Fibroblast of the conjunctiva (primary cell): ENCODE data around the gene DLG2.

Source experiments
- DNase-seq: peaks from one replicate; pipeline ENCODE4 v3.0.0-alpha.2; 2010; ENCODE audit warnings: low read depth

The DLG2 gene

DNA sequence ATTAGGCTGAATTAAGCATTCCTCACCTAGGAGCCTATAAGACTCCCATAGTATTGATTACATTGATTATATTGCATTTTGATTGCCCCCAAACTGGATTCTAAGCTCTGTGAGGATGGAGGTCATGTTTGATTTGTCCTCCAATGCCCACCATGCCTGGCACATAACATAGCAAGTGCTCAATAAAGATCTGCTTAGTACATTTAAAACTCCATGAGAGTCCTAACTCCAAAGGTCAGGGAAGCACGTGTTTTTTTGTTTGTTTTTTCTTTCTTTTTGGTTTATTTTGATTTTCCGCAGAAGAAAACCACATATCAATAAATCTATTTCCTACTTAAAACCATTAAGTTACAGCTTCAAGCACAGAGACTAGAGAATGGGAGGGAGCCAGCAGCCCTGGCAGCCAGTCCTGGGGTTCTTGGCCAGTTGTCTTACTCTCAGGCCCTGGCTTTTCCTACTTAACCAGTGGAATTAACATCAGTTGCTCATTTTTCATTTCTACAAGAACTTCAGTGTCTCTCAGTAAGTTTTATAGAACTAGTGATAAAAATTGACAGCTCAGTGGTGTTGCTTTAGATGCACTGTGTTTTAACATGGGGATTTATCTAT, 1911.1 kb downstream of the DLG2 start:
- no peak for DNase-seq

DNA sequence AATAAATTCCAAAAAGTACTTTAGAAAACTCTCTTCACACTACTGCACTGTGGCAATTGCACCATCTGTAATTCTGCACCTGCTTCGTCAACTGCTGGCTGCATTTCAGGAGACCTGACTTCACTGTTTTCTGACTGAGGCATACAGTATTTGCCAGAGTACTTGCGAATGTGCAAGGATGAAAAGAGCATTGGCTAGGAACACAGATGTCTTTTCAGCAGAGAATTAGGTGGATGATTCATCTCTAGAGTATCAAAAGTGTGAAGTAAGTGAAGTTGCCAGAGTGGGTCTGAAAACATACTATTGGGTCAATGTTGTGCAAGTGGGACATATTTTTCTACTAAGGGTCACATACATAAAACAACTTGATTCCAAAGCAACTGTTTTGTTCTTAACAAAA, 1913.4 kb downstream of the DLG2 start:
- peak; percentile 69 for DNase-seq

DNA sequence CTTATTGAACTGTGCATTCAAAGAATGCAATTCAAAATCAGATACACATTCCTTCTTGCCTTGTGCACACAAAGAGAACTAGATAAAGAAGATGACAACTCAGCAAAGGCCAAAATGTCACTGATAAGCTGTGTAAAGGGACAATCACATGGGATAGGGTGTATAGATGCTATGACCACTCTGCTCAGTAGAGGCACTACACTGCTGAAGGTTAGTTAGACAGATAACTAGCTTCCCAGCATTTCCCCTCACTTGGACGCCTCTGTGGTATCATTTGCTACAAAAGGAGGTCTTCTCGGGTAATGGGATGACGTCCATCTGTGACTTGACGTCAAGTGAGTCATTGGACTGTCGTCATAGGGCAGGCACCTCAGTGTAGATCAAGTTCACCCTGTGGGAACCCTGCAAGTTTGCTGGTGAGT, 1916.0 kb downstream of the DLG2 start:
- no peak for DNase-seq

DNA sequence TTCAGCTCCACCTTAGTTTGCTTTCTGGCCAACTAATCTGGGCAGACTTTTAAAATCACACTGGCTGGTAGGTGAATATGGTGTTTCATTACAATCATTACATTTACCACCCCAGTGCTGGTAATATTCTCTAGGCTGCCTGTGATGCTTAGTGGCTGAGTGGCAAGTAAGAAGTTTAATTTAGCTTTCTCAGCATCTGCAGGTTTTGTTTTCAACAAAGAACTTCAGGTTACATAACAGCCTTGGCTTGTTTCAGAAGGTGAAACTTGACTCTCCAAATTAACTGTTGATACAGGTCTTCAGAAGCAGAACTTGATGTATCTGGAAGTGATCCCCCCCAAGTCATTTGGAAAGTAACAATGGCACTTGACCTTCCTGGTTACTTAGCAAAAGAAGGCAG, 1917.7 kb downstream of the DLG2 start:
- DNase-seq, result no peak

DNA sequence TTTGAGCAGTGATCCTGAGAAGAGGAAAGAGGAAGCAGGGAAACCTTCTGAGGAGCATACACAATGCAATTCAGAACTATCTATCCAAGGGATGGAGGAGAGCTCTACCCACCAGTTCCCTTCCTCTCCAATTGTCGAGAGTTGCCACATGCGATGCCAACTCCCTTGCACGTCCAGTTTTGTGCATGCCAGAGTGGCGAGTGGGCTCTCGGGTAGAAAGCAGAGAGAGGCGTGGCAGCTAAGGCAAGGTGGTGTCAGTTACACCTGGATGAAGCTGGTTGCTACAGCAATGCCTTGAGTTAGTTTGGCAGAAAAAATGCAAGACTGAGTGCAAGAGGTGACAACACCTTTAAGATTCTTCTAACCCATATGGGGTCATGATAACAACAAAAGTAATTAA, 1920.6 kb downstream of the DLG2 start:
- DNase-seq, result no peak

DNA sequence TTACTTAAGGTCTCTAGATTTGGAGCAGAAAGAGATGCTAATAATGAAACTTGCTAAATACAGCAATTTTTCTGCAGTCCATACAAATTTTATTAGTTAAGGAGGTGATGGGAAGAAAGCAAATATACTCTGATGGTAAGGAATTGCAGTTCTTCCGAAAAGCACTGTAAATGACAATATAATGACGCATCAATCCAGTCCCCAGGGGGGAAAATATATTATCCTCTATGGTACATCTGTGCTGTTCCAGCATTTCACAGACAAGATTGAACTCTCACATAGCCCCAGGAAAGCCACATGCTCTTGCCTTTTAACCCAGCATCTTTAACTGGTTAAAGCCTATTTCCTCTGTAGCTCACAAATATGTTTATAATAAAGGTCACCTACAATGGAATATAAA, 1924.3 kb downstream of the DLG2 start:
- no peak for DNase-seq

DNA sequence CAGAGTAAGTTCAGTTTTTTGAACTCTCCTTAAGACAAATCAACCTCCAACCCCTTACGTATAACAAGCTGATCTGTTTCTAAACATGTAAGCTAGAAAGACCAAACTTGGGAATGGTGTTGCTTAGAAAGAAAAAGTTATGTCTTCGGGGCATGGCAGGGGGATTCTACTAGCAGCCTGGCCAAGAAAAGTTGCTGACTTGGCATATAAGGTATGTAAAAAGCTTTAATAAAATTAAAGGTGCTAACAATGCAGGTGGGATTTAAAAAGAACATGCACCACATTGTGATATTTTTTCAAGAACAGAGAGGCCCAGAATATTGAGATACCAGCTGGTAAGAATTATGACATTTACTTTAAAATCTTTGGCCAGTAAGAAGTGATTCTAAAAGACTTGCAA, 1929.6 kb downstream of the DLG2 start:
- DNase-seq, result no peak

DNA sequence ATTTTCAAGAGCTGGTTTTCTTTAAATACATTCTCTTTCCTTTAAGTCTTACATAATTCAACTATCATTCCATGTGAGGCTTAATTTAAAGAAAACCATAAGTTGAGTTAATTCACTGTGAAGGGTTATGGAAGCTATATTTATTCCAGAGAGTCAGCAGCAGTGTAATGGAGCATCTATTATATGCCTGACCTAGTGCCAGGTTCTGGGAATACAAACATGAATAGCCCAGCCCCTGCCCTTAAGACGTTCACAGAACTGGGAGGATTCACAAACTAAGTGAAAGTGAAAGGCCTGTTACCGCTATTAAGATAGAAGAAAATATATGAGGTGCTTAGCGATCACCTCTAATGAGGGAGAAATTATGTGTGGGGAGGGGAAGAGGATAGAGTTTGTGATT, 1932.1 kb downstream of the DLG2 start:
- no peak for DNase-seq

DNA sequence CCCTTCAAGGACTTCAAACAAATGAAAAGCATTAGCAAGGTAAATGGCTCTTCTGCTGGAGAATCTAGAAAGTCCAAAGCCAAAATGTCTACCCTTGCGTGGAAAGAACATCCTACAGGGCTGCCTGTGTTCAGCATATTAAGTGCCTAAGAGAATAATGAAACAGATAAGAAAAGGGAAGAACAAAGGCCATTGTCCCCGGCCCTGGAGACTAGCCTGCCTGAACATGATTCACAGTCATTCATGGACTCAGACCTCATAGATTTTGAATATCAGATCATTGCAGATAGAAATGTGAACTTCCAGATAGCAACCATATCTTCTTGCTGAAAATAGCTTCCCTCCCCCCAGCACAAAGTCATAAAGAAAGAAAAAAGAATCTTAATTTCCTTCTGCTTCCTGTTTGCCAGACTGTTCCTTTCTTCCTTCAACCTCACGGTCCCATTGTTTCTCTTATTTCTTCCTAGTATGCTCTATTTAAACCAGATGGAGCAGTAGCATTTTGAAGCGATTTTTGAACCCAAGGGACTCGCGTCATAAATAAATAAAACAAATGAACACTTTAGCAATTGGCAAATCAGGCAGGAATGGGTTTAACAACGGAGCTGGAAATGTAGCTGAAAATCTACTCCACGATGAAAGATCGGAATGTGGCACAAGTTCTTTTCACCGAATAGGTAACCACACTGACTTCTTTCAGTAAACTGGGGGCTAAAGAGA, 1932.8 kb downstream of the DLG2 start:
- DNase-seq, result peak; percentile 17

DNA sequence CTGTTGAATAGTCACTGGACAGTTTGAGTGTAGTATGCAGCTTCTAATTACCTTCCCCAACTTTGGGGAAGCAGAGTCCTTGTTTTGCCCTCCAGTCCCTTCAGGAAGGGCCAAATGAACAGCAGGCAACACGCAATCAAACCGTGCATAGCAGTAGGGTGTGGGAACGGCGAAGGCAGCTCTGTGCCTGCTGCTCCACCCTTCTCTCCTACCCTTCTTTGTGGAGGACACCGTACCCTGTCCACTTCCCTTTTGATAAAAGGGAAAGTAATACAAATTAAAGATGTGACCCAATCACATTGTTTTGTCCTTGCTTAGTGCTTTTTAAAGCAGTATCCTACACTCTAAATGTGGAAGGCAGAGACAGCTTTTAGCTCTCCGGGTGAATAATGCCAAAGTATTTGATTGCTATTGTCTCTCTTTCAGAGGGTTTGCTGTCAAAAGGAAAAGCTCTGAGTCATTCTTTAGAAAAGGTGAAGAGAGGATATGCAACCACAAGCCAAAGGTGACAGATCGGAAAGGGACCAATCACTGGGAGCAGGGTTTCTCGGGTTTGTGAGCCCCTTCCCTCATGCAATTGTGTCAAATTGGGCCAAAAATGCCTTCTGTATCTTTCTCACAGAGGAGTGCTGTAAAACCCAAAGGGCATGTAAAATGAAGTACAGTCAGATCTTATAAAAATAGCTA, 1933.7 kb downstream of the DLG2 start:
- DNase-seq, result no peak

DNA sequence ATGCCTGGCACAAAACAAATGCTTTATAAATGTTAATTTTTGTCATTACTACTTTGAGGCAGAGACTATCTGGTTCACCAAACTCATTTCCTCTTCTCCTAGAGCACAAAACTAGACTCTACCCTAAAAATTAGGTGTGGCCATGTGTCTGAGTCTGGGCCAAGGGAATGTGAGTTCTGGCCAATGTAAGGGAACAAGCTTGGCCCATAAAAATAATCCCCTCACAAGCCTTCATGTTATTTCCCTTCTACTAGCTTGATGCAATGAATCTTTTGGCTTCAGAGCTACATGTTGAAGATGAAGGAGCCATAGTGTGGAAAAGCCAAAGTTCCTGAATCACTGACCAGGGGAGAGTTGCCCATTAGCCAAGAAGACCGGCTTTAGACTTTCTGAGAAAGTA, 1934.5 kb downstream of the DLG2 start:
- no peak for DNase-seq

DNA sequence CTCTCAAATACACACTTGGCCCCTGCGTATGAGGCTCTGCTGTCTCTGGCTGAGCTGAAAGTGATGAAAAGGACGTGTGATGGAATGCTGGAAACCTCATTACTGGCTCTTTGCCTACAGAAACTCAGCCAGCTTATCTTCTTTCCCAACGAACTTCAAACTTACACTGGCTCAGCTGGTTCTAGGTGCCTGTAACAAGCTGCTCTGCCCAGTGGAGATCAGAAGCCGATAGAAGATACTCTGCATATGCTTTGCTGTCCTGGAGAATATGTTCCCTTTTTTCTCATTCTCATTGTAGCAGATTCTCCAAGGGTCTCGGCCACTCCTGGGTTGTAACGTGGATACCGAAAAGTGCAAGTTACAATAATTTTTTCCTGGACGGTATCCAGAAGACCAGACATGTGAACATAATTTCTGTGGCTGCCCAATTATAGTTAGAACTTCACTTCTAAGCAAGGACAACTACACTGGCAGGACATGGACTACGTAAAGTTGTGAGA, 1935.6 kb downstream of the DLG2 start:
- peak; percentile 29 for DNase-seq

DNA sequence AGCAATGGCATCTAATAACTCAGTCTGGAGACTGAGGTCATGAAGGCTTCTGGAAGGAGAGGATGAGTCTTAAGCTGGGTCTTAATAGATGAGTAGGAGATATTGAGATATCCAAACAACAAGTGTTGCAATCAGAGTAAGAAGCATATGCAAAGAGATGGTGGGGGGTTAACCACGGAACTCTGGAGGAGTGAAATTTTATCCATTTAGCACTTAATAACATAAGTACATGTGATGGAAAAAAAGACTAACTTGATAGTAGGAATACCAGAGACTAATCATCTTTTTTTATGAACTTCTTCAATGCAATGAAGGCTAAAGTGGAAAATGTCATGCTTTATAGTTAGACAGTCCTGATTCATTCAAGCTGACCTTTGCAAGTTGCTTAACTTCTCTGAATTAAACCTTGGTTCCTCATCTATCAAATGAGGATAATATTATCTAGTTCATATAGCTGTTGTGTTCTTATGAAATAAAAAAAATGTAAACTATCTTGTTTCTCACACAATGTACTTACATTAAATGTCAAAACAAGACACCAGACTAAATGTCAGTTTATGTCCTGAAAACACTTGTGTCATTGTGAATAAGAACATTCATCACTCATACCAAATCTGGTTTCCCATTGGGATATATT, 1937.9 kb downstream of the DLG2 start:
- DNase-seq, result no peak

DNA sequence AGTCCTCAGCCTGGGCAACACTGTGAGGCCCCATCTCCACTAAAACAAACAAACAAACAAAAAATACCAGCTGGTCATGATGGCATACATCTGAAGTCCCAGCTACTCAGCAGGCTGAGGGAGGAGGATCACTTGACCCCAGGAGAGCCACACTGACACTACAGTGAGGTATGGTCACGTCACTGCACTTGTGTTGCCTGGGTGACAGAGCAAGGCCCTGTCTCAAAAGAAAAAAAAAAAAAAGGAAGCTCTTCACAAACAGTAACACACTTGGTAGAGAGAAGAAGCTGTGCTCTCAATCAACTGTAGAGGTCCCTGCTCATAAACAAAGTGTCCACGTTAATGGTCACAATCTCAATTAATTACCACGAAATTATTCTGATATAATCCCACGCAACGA, 1939.4 kb downstream of the DLG2 start:
- DNase-seq, result no peak

DNA sequence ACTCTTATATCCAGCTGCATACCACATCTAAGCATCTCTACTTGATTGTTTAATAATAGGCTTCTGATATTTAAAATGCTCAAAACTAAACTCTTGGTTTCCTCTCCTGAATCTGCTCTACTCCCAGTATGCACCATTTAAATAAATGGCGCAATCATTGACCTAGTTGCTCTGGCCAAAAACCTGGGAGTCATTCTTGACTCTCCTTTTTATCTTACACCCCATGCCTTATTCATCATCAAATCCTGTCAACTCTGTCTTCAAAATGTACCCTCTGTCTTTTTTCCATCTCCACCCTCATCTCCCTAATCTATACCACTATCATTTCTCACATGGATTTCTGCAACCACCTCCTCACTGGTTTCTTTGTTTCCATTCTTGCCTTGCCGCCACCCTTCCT, 1941.4 kb downstream of the DLG2 start:
- no peak for DNase-seq

DNA sequence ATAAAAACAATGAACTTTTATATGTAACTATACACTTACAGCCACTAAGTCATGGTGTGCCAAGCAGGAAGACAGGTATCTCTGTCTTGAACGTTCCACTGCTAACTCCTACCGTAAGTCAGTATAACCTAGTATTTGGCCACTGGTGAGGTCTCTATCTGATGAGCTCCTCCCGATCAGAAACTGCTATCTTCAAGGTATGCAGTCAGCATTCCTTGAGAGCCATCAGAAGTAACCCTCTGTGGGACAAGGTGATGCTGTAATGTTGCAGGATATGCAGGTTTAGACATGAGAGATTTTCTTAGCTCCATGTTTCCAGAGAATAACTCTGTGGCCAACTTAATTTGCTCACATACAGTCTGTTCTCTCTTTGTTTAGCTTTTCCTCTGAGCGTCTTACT, 1943.1 kb downstream of the DLG2 start:
- no peak for DNase-seq

DNA sequence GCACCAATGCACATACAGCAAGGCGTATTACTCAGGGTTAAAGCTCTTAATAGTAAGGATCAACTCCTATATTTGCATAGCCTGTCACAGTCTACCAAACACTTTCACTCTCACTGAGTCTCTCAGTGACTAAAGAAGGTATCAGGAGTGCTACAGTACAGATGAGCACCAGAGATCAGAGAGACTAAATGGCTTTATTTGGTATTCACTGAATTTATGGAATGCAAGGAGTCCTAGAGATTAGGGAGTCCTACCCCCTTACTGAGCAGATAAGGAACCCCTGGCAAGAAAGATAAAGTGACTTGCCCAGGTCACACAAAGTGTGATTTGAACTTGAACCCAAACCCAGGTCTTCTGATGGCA, 1944.6 kb downstream of the DLG2 start:
- no peak for DNase-seq

DNA sequence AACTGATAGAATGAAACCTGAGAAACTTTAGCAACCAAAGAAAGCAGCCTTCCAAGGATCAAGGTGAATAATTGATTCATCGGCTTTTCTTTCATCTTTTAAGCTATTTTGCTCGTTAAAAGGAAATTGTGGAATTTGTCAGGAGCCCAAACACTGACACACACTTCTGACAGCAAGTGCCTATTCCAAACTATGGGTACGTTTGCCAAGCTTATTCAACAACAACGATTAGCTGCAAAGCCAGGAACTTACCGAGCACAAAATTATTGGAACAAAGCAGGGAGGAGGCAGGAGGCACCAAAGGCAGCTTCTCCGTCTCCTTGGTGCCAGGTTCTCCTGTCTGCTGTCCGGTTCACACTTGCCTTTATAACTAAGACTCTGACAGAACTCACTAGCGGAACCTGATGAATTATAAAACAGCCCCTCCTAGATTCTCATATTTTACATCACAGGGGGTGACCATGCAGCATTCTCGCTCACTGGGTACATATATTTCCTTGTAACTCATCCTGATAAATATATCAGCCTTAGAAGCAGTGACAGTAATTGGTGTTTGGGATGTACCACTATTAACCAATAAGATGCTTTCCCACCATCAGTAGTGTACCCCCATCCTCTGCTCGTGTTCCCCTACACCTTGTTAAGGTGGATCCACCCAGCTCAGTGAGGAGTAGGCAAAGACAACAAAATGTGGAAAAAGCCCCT, 1945.1 kb downstream of the DLG2 start:
- DNase-seq, result no peak

DNA sequence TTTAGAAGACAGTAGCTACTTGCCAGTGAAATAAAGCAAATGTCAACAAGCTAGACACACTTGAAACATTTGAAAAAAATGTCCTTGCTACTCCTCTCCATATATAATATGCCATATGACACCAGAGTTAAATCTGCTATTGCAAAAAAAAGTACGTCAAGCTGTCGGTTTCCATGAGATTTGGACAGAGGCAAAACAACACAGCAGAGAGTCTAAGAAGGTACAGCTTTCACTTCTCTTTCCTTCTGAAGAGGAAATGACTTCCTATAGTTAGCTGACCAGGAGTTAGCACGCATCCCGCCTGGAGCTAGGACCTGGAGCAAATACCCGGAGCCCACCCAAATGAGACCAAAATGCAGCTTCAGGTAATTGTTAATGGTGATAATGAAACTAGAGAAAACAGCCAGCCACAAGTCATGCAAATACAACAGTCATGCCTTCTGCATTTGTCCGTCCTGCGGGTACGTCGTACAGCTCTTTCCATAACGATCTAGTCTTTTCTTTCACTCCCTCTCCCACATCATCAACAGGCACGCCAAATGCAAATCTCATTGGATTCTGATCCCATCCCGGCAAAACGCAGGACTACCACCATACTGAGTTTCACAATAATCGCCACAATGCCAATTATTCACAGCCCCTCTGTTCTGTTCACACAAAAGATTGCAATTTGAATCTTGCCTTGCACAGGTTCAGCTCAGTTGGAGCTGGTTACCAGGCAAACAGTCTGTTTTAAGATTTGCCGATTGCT, 1945.9 kb downstream of the DLG2 start:
- DNase-seq, result no peak

DNA sequence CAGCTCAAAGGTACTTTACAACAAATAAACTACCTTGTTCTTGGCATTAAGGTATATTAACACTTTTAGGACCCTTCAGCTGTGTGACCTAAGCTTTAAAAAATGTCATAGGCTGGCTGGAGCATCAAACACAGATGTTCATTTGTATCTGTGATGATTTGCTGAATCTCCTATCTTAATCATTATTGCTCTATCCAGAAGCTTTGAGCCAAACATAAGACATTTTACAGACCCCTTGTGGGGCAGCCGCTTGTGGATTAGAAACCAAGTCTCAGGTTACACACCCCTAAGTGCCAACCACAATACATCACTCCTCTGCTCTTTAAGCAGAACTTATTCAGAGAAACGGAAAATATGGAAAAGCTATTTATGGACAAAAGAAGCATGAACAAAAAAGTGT, 1946.8 kb downstream of the DLG2 start:
- DNase-seq, result no peak

DNA sequence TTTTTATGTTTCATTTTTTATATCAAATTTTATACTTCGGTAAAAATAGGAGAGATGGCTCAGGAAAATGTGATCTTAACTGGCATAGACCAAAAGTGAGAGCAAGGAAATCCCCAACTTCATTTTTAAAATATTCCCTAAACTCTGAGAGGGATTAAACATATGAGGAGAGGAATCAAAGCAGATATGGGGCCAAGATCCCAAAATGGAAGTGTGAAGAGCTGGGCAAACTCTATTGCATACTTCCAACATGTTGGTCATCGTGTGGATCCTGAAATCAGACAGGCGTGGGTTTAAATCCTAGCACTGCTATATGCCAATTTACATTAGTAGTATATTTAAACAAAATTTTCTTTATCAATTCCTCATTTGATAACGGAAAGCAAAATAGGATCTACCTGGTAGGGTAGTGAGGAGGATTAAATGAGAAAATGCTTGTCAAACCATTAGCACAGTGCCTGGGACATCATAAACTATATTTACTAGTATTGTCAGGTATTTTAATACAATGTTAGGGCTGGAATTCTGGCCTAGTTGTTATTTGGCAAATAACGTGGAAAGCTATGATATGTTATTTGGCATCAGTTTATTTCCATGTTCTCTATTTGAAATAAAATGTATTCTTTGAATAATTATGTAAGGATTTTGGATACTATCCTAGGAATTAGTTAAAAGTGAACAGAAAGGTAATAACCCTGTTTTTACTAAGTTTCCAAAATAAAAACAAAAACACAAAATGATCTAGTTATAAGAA, 1948.1 kb downstream of the DLG2 start:
- DNase-seq, result no peak
